Urinary bladder (tissue), 4 donors: ENCODE results near the gene LRRC1. TPM values are rescaled to one million over a fixed set of nuclear protein-coding genes. Genes with fewer than 3 reads are reported as not detected.

Experiments used
- DNase-seq: peaks from one replicate; pipeline ENCODE4 v3.0.0-alpha.2; 2015; ENCODE audit errors: extremely low spot score
- H3K27ac ChIP-seq: one replicate; pipeline ENCODE4 v1.5.1; 2013; ENCODE audit warnings: low read depth, mild to moderate bottlenecking, moderate library complexity
- H3K36me3 ChIP-seq: one replicate; pipeline ENCODE4 v1.6.1; 2013; ENCODE audit warnings: mild to moderate bottlenecking, moderate library complexity; ENCODE audit not compliant: insufficient read depth
- H3K4me1 ChIP-seq: one replicate; pipeline ENCODE4 v1.6.1; 2013; ENCODE audit warnings: mild to moderate bottlenecking, moderate library complexity; ENCODE audit not compliant: insufficient read depth
- H3K4me3 ChIP-seq: one replicate; pipeline ENCODE4 v1.5.1; 2013; ENCODE audit warnings: low read depth, low read length
- WGBS: extraction: QIAGEN DNeasy Blood & Tissue Kit; methylation state at CpG from one replicate; pipeline ENCODE4 v1.1.7; 2013; 5-methylcytosine and 5-hydroxymethylcytosine counted together
- polyA plus RNA-seq: library from polyadenylated mRNA; stranded (reverse); fragments of 200-250 nt; gene quantifications from one replicate; pipeline ENCODE4 v1.2.3, GENCODE V29; 2013
- total RNA-seq: library from RNA; depleted of rRNA; stranded (reverse); fragments of >200 nt; gene quantifications from one replicate; pipeline ENCODE4 v1.2.3, GENCODE V29; 2014
- donor health status: healthy with polysubstance abuse.
- donor health status: healthy.

LRRC1 gene
- total and polyA plus RNA-seq, 2 donors, result 8.3 to 22.7 TPM

DNA sequence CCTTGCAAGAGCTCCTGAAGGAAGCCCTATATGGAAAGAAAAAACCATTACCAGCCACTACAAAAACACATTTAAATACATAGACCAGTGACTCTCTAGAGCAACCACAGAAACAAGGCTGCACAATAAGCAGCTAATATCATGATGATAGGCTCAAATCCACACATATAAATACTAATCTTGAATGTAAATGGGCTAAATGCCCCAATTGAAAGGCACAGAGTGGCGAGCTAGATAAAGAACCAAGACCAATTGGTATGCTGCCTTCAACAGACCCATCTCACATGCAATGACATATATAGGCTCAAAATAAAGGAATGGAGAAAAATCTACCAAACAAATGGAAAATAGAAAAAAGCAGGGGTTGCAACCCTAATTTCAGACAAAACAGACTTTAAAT is 153.0 kb downstream of the LRRC1 start:
- DNase-seq, result no peak
- no peaks in the 10 kb centered on the region for H3K36me3 ChIP-seq
- no peaks in the 10 kb centered on the region for H3K4me1 ChIP-seq
- no peak overlapping the region for H3K27ac ChIP-seq
- H3K4me3 ChIP-seq, result no peak overlapping the region
- WGBS, result 86% methylated on average over 1 of the region's 1 CpG

- H3K27ac ChIP-seq, result no peak overlapping the region
- no peak for DNase-seq
- 89% methylated on average over 3 of the region's 3 CpGs for WGBS
- H3K4me3 ChIP-seq, result no peak overlapping the region
- H3K4me1 ChIP-seq, result no peaks in the 10 kb centered on the region
- no peaks in the 10 kb centered on the region for H3K36me3 ChIP-seq
Measured at GRCh38 chr6:53951383-53951782, 156.6 kb downstream of the LRRC1 start.

DNA sequence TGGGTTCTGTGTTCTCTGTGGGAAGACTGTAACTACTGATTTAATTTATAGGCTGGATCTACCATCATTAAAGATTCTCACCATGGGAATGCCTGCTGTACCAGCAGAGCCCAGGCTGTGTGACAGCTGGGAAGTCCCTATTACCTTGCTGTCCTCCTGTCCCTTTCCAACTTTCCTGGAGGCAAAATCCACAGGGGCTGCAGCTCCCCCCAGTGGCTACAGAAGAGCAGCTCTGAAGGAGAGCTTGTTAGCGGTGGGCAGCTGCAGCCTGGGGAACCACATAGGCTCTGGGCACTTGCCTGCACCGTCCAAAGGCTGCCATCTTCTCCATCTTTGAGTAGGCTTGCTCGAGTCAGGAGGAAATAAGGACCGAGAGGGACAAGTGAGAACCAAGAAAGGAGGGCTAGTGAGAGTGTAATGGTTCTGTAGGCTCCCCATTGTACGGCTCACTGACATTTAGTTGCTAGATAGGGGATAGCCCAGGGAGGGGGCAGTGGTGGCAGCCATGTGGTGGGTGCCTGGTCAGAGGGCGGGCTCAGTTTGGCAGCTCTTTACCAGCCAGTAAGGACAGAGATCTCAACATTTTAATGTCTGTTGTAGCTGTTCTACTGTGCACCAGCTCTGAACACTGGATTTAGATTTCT is 161.4 kb downstream of the LRRC1 start:
- WGBS, result 35% methylated on average over 6 of the region's 6 CpGs
- Histone ChIP-seq H3K4me3 (no peak overlapping the region), H3K36me3 (no peaks in the 10 kb centered on the region), H3K4me1 (no peaks in the 10 kb centered on the region), H3K27ac (no peak overlapping the region)
- DNase-seq, result no peak

DNA sequence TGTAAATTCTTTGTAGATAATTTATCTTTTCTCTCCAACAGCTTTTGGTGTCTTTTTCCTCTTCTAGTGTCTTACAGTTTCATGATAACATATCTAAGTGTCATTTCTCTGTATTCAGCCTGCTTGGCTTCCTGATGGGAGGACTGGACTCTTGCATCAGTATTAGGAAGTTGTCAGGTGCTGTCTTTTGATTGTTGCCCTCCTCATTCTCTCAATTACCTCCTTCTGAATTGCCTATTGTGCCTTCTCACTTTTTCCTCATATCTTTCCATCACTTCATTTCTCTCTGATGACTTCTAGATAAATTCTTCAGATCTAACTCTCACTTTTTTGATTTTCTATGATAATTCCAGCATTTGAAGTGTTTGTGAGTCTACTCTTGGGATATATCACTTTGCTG is 162.0 kb downstream of the LRRC1 start:
- H3K36me3 ChIP-seq, result no peaks in the 10 kb centered on the region
- H3K4me1 ChIP-seq, result no peaks in the 10 kb centered on the region
- H3K4me3 ChIP-seq, result no peak overlapping the region
- H3K27ac ChIP-seq, result no peak overlapping the region
- DNase-seq, result no peak

DNA sequence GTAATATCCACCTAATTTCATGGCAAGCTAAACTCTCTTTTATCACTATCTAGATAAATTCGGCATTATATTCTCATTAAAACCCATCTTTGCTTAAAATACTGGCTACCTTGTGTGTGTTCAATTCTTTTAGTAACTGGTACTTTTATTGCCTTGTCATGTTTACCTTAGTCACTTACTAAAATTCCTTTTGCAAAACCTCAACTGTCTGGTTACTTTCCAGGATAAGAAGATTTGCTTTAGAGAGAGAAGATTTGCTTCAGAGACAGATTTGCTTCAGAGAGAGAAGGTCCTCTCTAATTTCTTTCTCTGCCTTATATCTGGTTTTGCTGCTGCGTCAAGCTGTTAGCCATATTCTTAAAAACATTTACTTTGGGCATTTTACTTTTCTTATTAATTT is 164.9 kb downstream of the LRRC1 start:
- H3K36me3 ChIP-seq, result no peaks in the 10 kb centered on the region
- DNase-seq, result no peak
- 51% methylated on average over 2 of the region's 2 CpGs for WGBS
- H3K27ac ChIP-seq, result no peak overlapping the region
- H3K4me1 ChIP-seq, result no peaks in the 10 kb centered on the region
- no peak overlapping the region for H3K4me3 ChIP-seq

DNA sequence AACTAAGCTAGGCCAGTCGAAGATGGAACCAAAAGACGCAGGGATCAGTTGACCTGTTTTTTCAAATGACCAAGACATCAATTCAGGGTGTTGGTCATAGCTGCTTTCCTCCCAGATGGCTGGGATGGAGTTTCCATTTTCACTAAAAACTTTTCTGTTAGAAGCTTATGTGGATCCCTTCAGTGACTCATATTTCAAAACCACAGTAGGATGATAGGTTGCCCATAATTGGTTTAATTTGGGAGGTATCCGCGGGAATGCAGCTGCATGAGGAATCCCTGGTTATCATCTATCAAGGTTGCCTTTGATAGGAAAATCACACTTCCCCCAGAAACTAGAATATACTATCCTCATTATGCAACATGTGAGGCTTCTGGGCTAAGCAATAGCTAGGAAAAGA is 165.5 kb downstream of the LRRC1 start:
- WGBS, result 88% methylated on average over 4 of the region's 4 CpGs
- Histone ChIP-seq H3K27ac (no peak overlapping the region), H3K36me3 (no peaks in the 10 kb centered on the region), H3K4me3 (no peak overlapping the region), H3K4me1 (no peaks in the 10 kb centered on the region)
- DNase-seq, result no peak

- no peak overlapping the region for H3K27ac ChIP-seq
- no peak overlapping the region for H3K4me3 ChIP-seq
- H3K36me3 ChIP-seq, result no peaks in the 10 kb centered on the region
- no peak for DNase-seq
- no peaks in the 10 kb centered on the region for H3K4me1 ChIP-seq
- WGBS, result 45% methylated on average over 7 of the region's 7 CpGs
Measured at GRCh38 chr6:53961679-53962370, 167.0 kb downstream of the LRRC1 start.

DNA sequence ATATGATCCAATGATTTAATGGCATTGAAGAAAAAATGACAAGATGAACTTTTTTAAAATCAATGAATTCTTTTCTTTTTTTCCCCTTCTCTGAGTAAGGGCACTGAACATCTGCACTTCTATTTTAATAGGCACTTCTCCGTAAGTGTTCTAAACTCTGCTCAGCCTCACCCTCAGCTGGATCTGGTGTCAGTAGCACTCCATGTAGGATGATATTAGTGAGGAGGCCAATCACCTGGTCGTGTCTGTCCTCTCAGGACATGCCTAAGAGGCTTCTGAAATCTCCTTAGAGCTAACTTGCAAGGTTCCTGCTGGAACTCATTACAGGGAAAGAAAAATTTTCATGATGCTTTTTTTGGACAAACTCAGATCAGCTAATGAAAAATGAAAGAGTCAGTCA is 167.8 kb downstream of the LRRC1 start:
- no peak for DNase-seq
- H3K4me1 ChIP-seq, result no peaks in the 10 kb centered on the region
- H3K36me3 ChIP-seq, result no peaks in the 10 kb centered on the region
- no peak overlapping the region for H3K4me3 ChIP-seq
- WGBS, result 81% methylated on average over 2 of the region's 2 CpGs
- H3K27ac ChIP-seq, result no peak overlapping the region

GRCh38 chr6:53967415-53967814 is 172.6 kb downstream of the LRRC1 start:
- Histone ChIP-seq H3K36me3 (no peaks in the 10 kb centered on the region), H3K4me1 (no peaks in the 10 kb centered on the region), H3K4me3 (no peak overlapping the region), H3K27ac (no peak overlapping the region)
- DNase-seq, result no peak
- 72% methylated on average over 2 of the region's 2 CpGs for WGBS

Other genes with a start within 250 kb of the LRRC1 start
- gene GCLC, start 249.9 kb upstream of the LRRC1 start, total RNA-seq, result 98.8 TPM
- gene GCLC, start 249.9 kb upstream of the LRRC1 start, polyA plus RNA-seq, result 34.1 TPM
- 4.7 TPM for gene KLHL31, start 129.2 kb upstream of the LRRC1 start, total RNA-seq
- gene KLHL31, start 129.2 kb upstream of the LRRC1 start, polyA plus RNA-seq, result 0.25 TPM